Immature natural killer cell (primary cell): ENCODE data around the gene GRK5. TPM values are rescaled to one million over a fixed set of nuclear protein-coding genes. Genes with fewer than 3 reads are reported as not detected.

Experiments
- DNase-seq, 3 donors: peaks; one replicate each; pipeline ENCODE4 v3.0.0; 2022; ENCODE audit warnings: mixed read lengths in 1 of 3
- H3K27ac Mint-ChIP-seq, 6 donors: one replicate each; pipeline ENCODE4 v1.8.0; 2020; ENCODE audit warnings: mixed read lengths in 6 of 6, mild to moderate bottlenecking in 5 of 6, inconsistent platforms in 4 of 6, moderate library complexity in 3 of 6
- H3K27me3 Mint-ChIP-seq, 3 donors: one replicate each; pipeline ENCODE4 v1.8.0; 2020 to 2021; ENCODE audit warnings: low read depth in 3 of 3, mild to moderate bottlenecking in 3 of 3, mixed read lengths in 3 of 3, moderate library complexity in 3 of 3, inconsistent platforms in 1 of 3
- H3K36me3 Mint-ChIP-seq, 3 donors: one replicate each; pipeline ENCODE4 v1.8.0; 2020; ENCODE audit warnings: mixed read lengths in 3 of 3, inconsistent platforms in 2 of 3, mild to moderate bottlenecking in 2 of 3
- H3K4me1 Mint-ChIP-seq, 2 donors: one replicate each; pipeline ENCODE4 v1.8.0; 2020; ENCODE audit warnings: inconsistent platforms in 2 of 2, mild to moderate bottlenecking in 2 of 2, mixed read lengths in 2 of 2, moderate library complexity in 1 of 2
- H3K4me3 Mint-ChIP-seq, 5 donors: one replicate each; pipeline ENCODE4 v1.8.0; 2020; ENCODE audit warnings: mild to moderate bottlenecking in 5 of 5, mixed read lengths in 5 of 5, inconsistent platforms in 3 of 5, moderate library complexity in 3 of 5
- H3K9me3 Mint-ChIP-seq, 6 donors: one replicate each; pipeline ENCODE4 v1.8.0; 2020; ENCODE audit warnings: mild to moderate bottlenecking in 6 of 6, mixed read lengths in 6 of 6, inconsistent platforms in 4 of 6, moderate library complexity in 3 of 6
- polyA plus RNA-seq, 3 donors: library from polyadenylated mRNA; unstranded; fragments of 300-500 nt; fragmentation: Illumina TruSeq; gene quantifications; one replicate each; pipeline ENCODE4 v1.2.3, GENCODE V29; 2021

The GRK5 gene
- polyA plus RNA-seq, 3 donors from 2014 or later: 2.1 to 12.4 (median 3.3) TPM

GRCh38 chr10:119420950-119421875 is 213.8 kb downstream of the GRK5 start:
- H3K4me1 Mint-ChIP-seq: no peaks in the 10 kb centered on the region
- H3K4me3 Mint-ChIP-seq: no peak overlapping the region
- H3K36me3 Mint-ChIP-seq: peaks cover 11 to 22% (median 16%) of the 10 kb centered on the region in 3 donors
- H3K27ac Mint-ChIP-seq: no peak overlapping the region
- DNase-seq: no peak
- no peaks in the 10 kb centered on the region for H3K9me3 Mint-ChIP-seq
- H3K27me3 Mint-ChIP-seq: no peaks in the 10 kb centered on the region

GRCh38 chr10:119421891-119422681 is 214.7 kb downstream of the GRK5 start:
- Mint-ChIP-seq H3K27ac (no peak overlapping the region), H3K9me3 (no peaks in the 10 kb centered on the region), H3K4me3 (no peak overlapping the region), H3K27me3 (no peaks in the 10 kb centered on the region), H3K4me1 (no peaks in the 10 kb centered on the region), H3K36me3 (peaks cover 11 to 22% (median 16%) of the 10 kb centered on the region in 3 donors)
- DNase-seq: no peak

- Mint-ChIP-seq H3K9me3 (no peaks in the 10 kb centered on the region), H3K4me1 (no peaks in the 10 kb centered on the region), H3K27me3 (no peaks in the 10 kb centered on the region), H3K27ac (no peak overlapping the region), H3K36me3 (peaks cover 11 to 22% (median 16%) of the 10 kb centered on the region in 3 donors), H3K4me3 (no peak overlapping the region)
- no peak for DNase-seq
Measured at GRCh38 chr10:119422682-119423509, 215.5 kb downstream of the GRK5 start.

GRCh38 chr10:119423510-119424257 is 216.3 kb downstream of the GRK5 start:
- Mint-ChIP-seq H3K4me3 (no peak overlapping the region), H3K27ac (peak overlapping the region in 1 of 6 donors; percentile 57), H3K27me3 (peaks cover 0 to 2% (median 0%) of the 10 kb centered on the region in 3 donors), H3K9me3 (no peaks in the 10 kb centered on the region), H3K4me1 (no peaks in the 10 kb centered on the region), H3K36me3 (peaks cover 11 to 24% (median 22%) of the 10 kb centered on the region in 3 donors)
- DNase-seq: no peak

- DNase-seq: no peak
- Mint-ChIP-seq H3K4me3 (no peak overlapping the region), H3K9me3 (no peaks in the 10 kb centered on the region), H3K27ac (peak overlapping the region in 1 of 6 donors; percentile 46), H3K36me3 (peaks cover 11 to 25% (median 24%) of the 10 kb centered on the region in 3 donors), H3K27me3 (peaks cover 0 to 2% (median 0%) of the 10 kb centered on the region in 3 donors), H3K4me1 (no peaks in the 10 kb centered on the region)
Measured at GRCh38 chr10:119424258-119424975, 217.0 kb downstream of the GRK5 start.

- H3K27ac Mint-ChIP-seq: peak overlapping the region in 1 of 6 donors; percentile 51
- H3K4me1 Mint-ChIP-seq: no peaks in the 10 kb centered on the region
- no peak for DNase-seq
- H3K4me3 Mint-ChIP-seq: no peak overlapping the region
- H3K9me3 Mint-ChIP-seq: no peaks in the 10 kb centered on the region
- peaks cover 11 to 25% (median 24%) of the 10 kb centered on the region in 3 donors for H3K36me3 Mint-ChIP-seq
- peaks cover 0 to 2% (median 2%) of the 10 kb centered on the region in 3 donors for H3K27me3 Mint-ChIP-seq
Measured at GRCh38 chr10:119425102-119425880, 217.9 kb downstream of the GRK5 start.

GRCh38 chr10:119425881-119426170 is 218.5 kb downstream of the GRK5 start:
- Mint-ChIP-seq H3K27ac (no peak overlapping the region), H3K4me1 (no peaks in the 10 kb centered on the region), H3K27me3 (peaks cover 0 to 2% (median 2%) of the 10 kb centered on the region in 3 donors), H3K9me3 (no peaks in the 10 kb centered on the region), H3K4me3 (no peak overlapping the region), H3K36me3 (peaks cover 11 to 29% (median 23%) of the 10 kb centered on the region in 3 donors)
- DNase-seq: no peak

GRCh38 chr10:119426699-119427098 is 219.3 kb downstream of the GRK5 start:
- Mint-ChIP-seq H3K36me3 (peaks cover 11 to 26% (median 20%) of the 10 kb centered on the region in 3 donors), H3K27me3 (peaks cover 0 to 2% (median 2%) of the 10 kb centered on the region in 3 donors), H3K4me3 (no peak overlapping the region), H3K27ac (no peak overlapping the region), H3K4me1 (no peaks in the 10 kb centered on the region), H3K9me3 (no peaks in the 10 kb centered on the region)
- DNase-seq: no peak

GRCh38 chr10:119427263-119427864 is 220.0 kb downstream of the GRK5 start:
- peaks cover 0 to 2% (median 2%) of the 10 kb centered on the region in 3 donors for H3K27me3 Mint-ChIP-seq
- H3K4me1 Mint-ChIP-seq: no peaks in the 10 kb centered on the region
- H3K9me3 Mint-ChIP-seq: no peaks in the 10 kb centered on the region
- H3K4me3 Mint-ChIP-seq: no peak overlapping the region
- peaks cover 11 to 26% (median 21%) of the 10 kb centered on the region in 3 donors for H3K36me3 Mint-ChIP-seq
- no peak for DNase-seq
- no peak overlapping the region for H3K27ac Mint-ChIP-seq

GRCh38 chr10:119428789-119429188 is 221.4 kb downstream of the GRK5 start:
- DNase-seq: no peak
- Mint-ChIP-seq H3K4me3 (no peak overlapping the region), H3K27ac (no peak overlapping the region), H3K9me3 (no peaks in the 10 kb centered on the region), H3K4me1 (no peaks in the 10 kb centered on the region), H3K27me3 (peaks cover 0 to 2% (median 2%) of the 10 kb centered on the region in 3 donors), H3K36me3 (peaks cover 13 to 30% (median 28%) of the 10 kb centered on the region in 3 donors)

- no peaks in the 10 kb centered on the region for H3K4me1 Mint-ChIP-seq
- no peak overlapping the region for H3K4me3 Mint-ChIP-seq
- peaks cover 0 to 2% (median 2%) of the 10 kb centered on the region in 3 donors for H3K27me3 Mint-ChIP-seq
- no peak for DNase-seq
- no peaks in the 10 kb centered on the region for H3K9me3 Mint-ChIP-seq
- peaks cover 17 to 34% (median 32%) of the 10 kb centered on the region in 3 donors for H3K36me3 Mint-ChIP-seq
- no peak overlapping the region for H3K27ac Mint-ChIP-seq
Measured at GRCh38 chr10:119429771-119430170, 222.4 kb downstream of the GRK5 start.
